Body of pancreas (tissue), 4 donors: ENCODE results near the gene UBAP1. TPM values are rescaled to one million over a fixed set of nuclear protein-coding genes. Genes with fewer than 3 reads are reported as not detected.
"Not testable (repeated sequence)": the region's sequence is repeated elsewhere in the genome, so short reads cannot be mapped to it uniquely, and the experiment has no call there.

Source experiments
- ATAC-seq: fragments of 150-250 bp; one replicate; pipeline ENCODE4 v1.9.1; 2016
- DNase-seq, 4 donors: peaks; one replicate each; pipeline ENCODE4 v3.0.0-alpha.2; 2019
- H3K27ac ChIP-seq, 4 donors: fragments of 200-600 bp; sonication (generic); 1 replicate in 3 of 4; 2 replicates in 1 of 4; pipeline versions ENCODE4 v1.5.1 to v1.6.1; 2016 to 2019; ENCODE audit warnings: mild to moderate bottlenecking in 1 of 4, mixed read lengths in 1 of 4, moderate library complexity in 1 of 4
- H3K27me3 ChIP-seq, 2 donors: fragments of 200-600 bp; sonication (generic); one replicate each; pipeline ENCODE4 v1.6.0; 2016; ENCODE audit warnings: mild to moderate bottlenecking in 1 of 2
- H3K36me3 ChIP-seq, 2 donors: fragments of 200-600 bp; sonication (generic); replicated peaks in 1 of 2; 2 replicates each; pipeline ENCODE4 v1.5.1; 2016; ENCODE audit warnings: low read depth in 2 of 2; ENCODE audit not compliant: insufficient read depth in 1 of 2
- H3K4me1 ChIP-seq: fragments of 200-600 bp; sonication (generic); one replicate; pipeline ENCODE4 v1.6.0; 2016
- H3K4me3 ChIP-seq, 2 donors: fragments of 200-600 bp; sonication (generic); 1 replicate in 1 of 2; 2 replicates in 1 of 2; pipeline ENCODE4 v1.5.1; 2016 to 2019
- H3K9me3 ChIP-seq, 3 donors: fragments of 200-600 bp; sonication (generic); 1 replicate in 2 of 3; 2 replicates in 1 of 3; pipeline ENCODE4 v1.5.1; 2016
- CTCF ChIP-seq, 7 experiments: fragments of 450-650 bp in 4 of 7; fragments of 200-600 bp in 3 of 7; sonication (generic) in 3 of 7; IDR thresholded peaks; one replicate each; pipeline ENCODE4 v1.5.1; 2016 to 2019; ENCODE audit warnings: antibody characterized with exemption in 7 of 7
- POLR2A ChIP-seq, 3 donors: fragments of 450-650 bp; IDR thresholded peaks; one replicate each; pipeline ENCODE4 v1.6.1; 2016; ENCODE audit warnings: antibody characterized with exemption in 3 of 3, mild to moderate bottlenecking in 2 of 3
- WGBS, 2 donors: methylation state at CpG; one replicate each; pipeline ENCODE4 v1.1.5; 2017; 5-methylcytosine and 5-hydroxymethylcytosine counted together
- intact Hi-C: fragments of 100-400 bp; cut with DNase I; formaldehyde crosslinking; loops from one replicate; pipeline ENCODE4 v1.15.1; 2023
- total RNA-seq, 2 donors: library from RNA; depleted of rRNA; stranded (reverse); fragments of >200 nt; gene quantifications; one replicate each; pipeline ENCODE4 v1.1.0, GENCODE V29; 2016

UBAP1 gene
- total RNA-seq, 2 donors from 2014 or later, result 18.9 to 19.1 TPM

GRCh38 chr9:34205102-34205501 is 26.3 kb downstream of the UBAP1 start:
- TF ChIP-seq POLR2A (IDR thresholded peaks at IDR 0.05), result no peak
- no peaks in the 10 kb centered on the region for H3K9me3 ChIP-seq
- no peaks in the 10 kb centered on the region for H3K36me3 ChIP-seq
- H3K4me1 ChIP-seq, result peaks cover 8% of the 10 kb centered on the region
- H3K27me3 ChIP-seq, result no peaks in the 10 kb centered on the region
- DNase-seq (no peak), ATAC-seq (no peak)
- no peak overlapping the region for H3K27ac ChIP-seq
- intact Hi-C loops, result no loop called here
- no peak overlapping the region for H3K4me3 ChIP-seq

- Histone ChIP-seq H3K27ac (no peak overlapping the region), H3K27me3 (no peaks in the 10 kb centered on the region), H3K4me3 (no peak overlapping the region), H3K36me3 (no peaks in the 10 kb centered on the region), H3K9me3 (no peaks in the 10 kb centered on the region), H3K4me1 (peaks cover 5% of the 10 kb centered on the region)
- WGBS, 2 donors, result 89 to 95% methylated on average over 4 of the region's 4 CpGs
- ATAC-seq (no peak), DNase-seq (no peak)
- intact Hi-C loops, result no loop called here
- TF ChIP-seq CTCF (IDR thresholded peaks at IDR 0.05) (no peak), POLR2A (IDR thresholded peaks at IDR 0.05) (no peak)
These were observed 27.7 kb downstream of the UBAP1 start for GRCh38 chr9:34206561-34206960.

- no peak for TF ChIP-seq POLR2A (IDR thresholded peaks at IDR 0.05)
- no peak for TF ChIP-seq CTCF (IDR thresholded peaks at IDR 0.05)
- intact Hi-C loops, result no loop called here
- Histone ChIP-seq H3K27ac (no peak overlapping the region), H3K27me3 (no peaks in the 10 kb centered on the region), H3K4me1 (no peaks in the 10 kb centered on the region), H3K9me3 (no peaks in the 10 kb centered on the region), H3K4me3 (no peak overlapping the region), H3K36me3 (no peaks in the 10 kb centered on the region)
- 82 to 93% methylated on average over 1 of the region's 1 CpG for WGBS, 2 donors
- DNase-seq (no peak), ATAC-seq (no peak)
These were observed 32.6 kb downstream of the UBAP1 start for GRCh38 chr9:34211395-34211794.

GRCh38 chr9:34214354-34215000 is 35.6 kb downstream of the UBAP1 start:
- H3K4me1 ChIP-seq, ATAC-seq, DNase-seq, H3K36me3 ChIP-seq, H3K9me3 ChIP-seq, H3K4me3 ChIP-seq, intact Hi-C loops, H3K27ac ChIP-seq, H3K27me3 ChIP-seq: not testable (repeated sequence)
- WGBS, 2 donors, result 91 to 92% methylated on average over 4 of the region's 4 CpGs

- no peak overlapping the region for H3K27ac ChIP-seq
- 95 to 100% methylated on average over 3 of the region's 3 CpGs for WGBS, 2 donors
- H3K36me3 ChIP-seq, result no peaks in the 10 kb centered on the region
- intact Hi-C loops, result no loop called here
- no peak for TF ChIP-seq CTCF (IDR thresholded peaks at IDR 0.05)
- TF ChIP-seq POLR2A (IDR thresholded peaks at IDR 0.05), result no peak
- H3K4me1 ChIP-seq, result no peaks in the 10 kb centered on the region
- H3K4me3 ChIP-seq, result no peak overlapping the region
- no peaks in the 10 kb centered on the region for H3K9me3 ChIP-seq
- DNase-seq (no peak), ATAC-seq (no peak)
- H3K27me3 ChIP-seq, result no peaks in the 10 kb centered on the region
These were observed 37.5 kb downstream of the UBAP1 start for GRCh38 chr9:34216325-34216724.

- intact Hi-C loops, DNase-seq, ATAC-seq: not testable (repeated sequence)
These were observed 38.2 kb downstream of the UBAP1 start for GRCh38 chr9:34217015-34217414.

More at GRCh38 chr9:34217015-34217414, 38.2 kb downstream of the UBAP1 start:
- WGBS, 2 donors, result 95 to 100% methylated on average over 2 of the region's 2 CpGs
- not testable (repeated sequence) for H3K9me3 ChIP-seq, H3K27me3 ChIP-seq, H3K36me3 ChIP-seq, H3K4me3 ChIP-seq, H3K27ac ChIP-seq, H3K4me1 ChIP-seq
